Osteocyte (in vitro differentiated cells): ENCODE results near the gene KHNYN. TPM values are rescaled to one million over a fixed set of nuclear protein-coding genes. Genes with fewer than 3 reads are reported as not detected.

Experiments
- DNase-seq: peaks from one replicate; pipeline ENCODE4 v3.0.0; 2021; ENCODE audit warnings: mixed read lengths; ENCODE audit not compliant: unreplicated experiment; ENCODE audit errors: extremely low spot score
- H3K27ac Mint-ChIP-seq: one replicate; pipeline ENCODE4 v1.8.0; 2021; ENCODE audit warnings: mild to moderate bottlenecking, mixed read lengths; ENCODE audit not compliant: unreplicated experiment
- H3K27me3 Mint-ChIP-seq: one replicate; pipeline ENCODE4 v1.8.0; 2021; ENCODE audit warnings: mixed read lengths; ENCODE audit not compliant: unreplicated experiment
- H3K36me3 Mint-ChIP-seq: one replicate; pipeline ENCODE4 v1.8.0; 2021; ENCODE audit warnings: mixed read lengths; ENCODE audit not compliant: unreplicated experiment
- H3K4me1 Mint-ChIP-seq: one replicate; pipeline ENCODE4 v1.8.0; 2021; ENCODE audit warnings: mixed read lengths; ENCODE audit not compliant: unreplicated experiment
- H3K4me3 Mint-ChIP-seq: one replicate; pipeline ENCODE4 v1.8.0; 2021; ENCODE audit warnings: mild to moderate bottlenecking, moderate library complexity, mixed read lengths; ENCODE audit not compliant: unreplicated experiment
- H3K9me3 Mint-ChIP-seq: one replicate; pipeline ENCODE4 v1.8.0; 2021; ENCODE audit warnings: mixed read lengths; ENCODE audit not compliant: unreplicated experiment
- CTCF ChIP-seq: fragments of 200-600 bp; sonication (generic); IDR thresholded peaks from 2 replicates; pipeline ENCODE4 v1.5.0; 2021; ENCODE audit warnings: antibody characterized with exemption, mild to moderate bottlenecking, moderate library complexity
- total RNA-seq: library from RNA; stranded (reverse); gene quantifications from 2 replicates; pipeline ENCODE4 v1.2.1, GENCODE V29; 2021

KHNYN gene
- total RNA-seq, 1 donor from 2014 or later = 60.9 TPM

- no peak overlapping the region for H3K27ac Mint-ChIP-seq
- no peak for DNase-seq
- H3K4me1 Mint-ChIP-seq = peaks cover 47% of the 10 kb centered on the region
- H3K36me3 Mint-ChIP-seq = peaks cover 18% of the 10 kb centered on the region
- no peak for TF ChIP-seq CTCF
- H3K4me3 Mint-ChIP-seq = peak overlapping the region; percentile 83
- no peaks in the 10 kb centered on the region for H3K9me3 Mint-ChIP-seq
- no peaks in the 10 kb centered on the region for H3K27me3 Mint-ChIP-seq
These were observed 2.7 kb downstream of the KHNYN start for GRCh38 chr14:24432259-24433131.

GRCh38 chr14:24434036-24434435, 4.3 kb downstream of the KHNYN start:
- Mint-ChIP-seq H3K36me3 (peaks cover 32% of the 10 kb centered on the region), H3K27me3 (no peaks in the 10 kb centered on the region), H3K27ac (no peak overlapping the region), H3K4me1 (peaks cover 44% of the 10 kb centered on the region), H3K9me3 (no peaks in the 10 kb centered on the region), H3K4me3 (no peak overlapping the region)
- no peak for DNase-seq
- no peak for TF ChIP-seq CTCF

GRCh38 chr14:24434676-24435075, 4.9 kb downstream of the KHNYN start:
- TF ChIP-seq CTCF = no peak
- Mint-ChIP-seq H3K27me3 (no peaks in the 10 kb centered on the region), H3K4me3 (no peak overlapping the region), H3K27ac (peak overlapping the region; percentile 74), H3K36me3 (peaks cover 39% of the 10 kb centered on the region), H3K4me1 (peaks cover 37% of the 10 kb centered on the region), H3K9me3 (no peaks in the 10 kb centered on the region)
- DNase-seq = no peak

GRCh38 chr14:24435192-24435810, 5.5 kb downstream of the KHNYN start:
- H3K27me3 Mint-ChIP-seq = no peaks in the 10 kb centered on the region
- no peak for DNase-seq
- H3K4me3 Mint-ChIP-seq = no peak overlapping the region
- no peak for TF ChIP-seq CTCF
- peaks cover 37% of the 10 kb centered on the region for H3K4me1 Mint-ChIP-seq
- peak overlapping the region; percentile 74 for H3K27ac Mint-ChIP-seq
- H3K9me3 Mint-ChIP-seq = no peaks in the 10 kb centered on the region
- peaks cover 40% of the 10 kb centered on the region for H3K36me3 Mint-ChIP-seq

- H3K27ac Mint-ChIP-seq = peak overlapping the region; percentile 74
- H3K4me3 Mint-ChIP-seq = no peak overlapping the region
- H3K36me3 Mint-ChIP-seq = peaks cover 41% of the 10 kb centered on the region
- DNase-seq = no peak
- TF ChIP-seq CTCF = no peak
- no peaks in the 10 kb centered on the region for H3K9me3 Mint-ChIP-seq
- H3K27me3 Mint-ChIP-seq = no peaks in the 10 kb centered on the region
- H3K4me1 Mint-ChIP-seq = peaks cover 42% of the 10 kb centered on the region
These were observed 6.2 kb downstream of the KHNYN start for GRCh38 chr14:24435998-24436354.
